HepG2 (cell line): ENCODE results near the gene POU2F1. TPM values are rescaled to one million over a fixed set of nuclear protein-coding genes. Genes with fewer than 3 reads are reported as not detected.

ENCODE experiments used
- ATAC-seq: fragments of 200-7000 bp; cut with Tn5 transposase; 3 replicates; pipeline ENCODE4 v1.9.1; 2020; ENCODE audit warnings: mild to moderate bottlenecking, moderate library complexity
- BruUV-seq: library from RNA; stranded (reverse); fragments of 400-500 nt; replicated peaks from 2 replicates; lab custom pipeline; 2021; lab: Mats Ljungman, UMichigan
- CTCF ChIA-PET: fragments of 300-600 bp; formaldehyde crosslinking; extraction: SDS; loops from one replicate; lab custom pipeline; 2021; ENCODE audit warnings: low total read pairs, inconsistent platforms, low intra/inter-chr PET ratio; lab: Yijun Ruan, JAX
- POLR2A ChIA-PET: fragments of 350-600 bp; sonication (Branson Sonifier 250); formaldehyde crosslinking; loops from one replicate; lab custom pipeline; 2020; ENCODE audit warnings: antibody characterized with exemption, inconsistent platforms; lab: Yijun Ruan, JAX
- DNase-seq: peaks from one replicate; pipeline ENCODE4 v3.0.0-alpha.2; 2015; ENCODE audit warnings: low spot score
- FAIRE-seq: peaks from 3 replicates; lab custom pipeline; 2011; peaks lifted over from hg19 to GRCh38; lab: Jason Lieb, UNC
- H2AFZ ChIP-seq: one replicate; pipeline ENCODE4 v1.6.1; 2011; ENCODE audit warnings: low read length, inconsistent platforms
- H3K27ac ChIP-seq: fragments of 300-600 bp; 3 replicates; pipeline ENCODE4 v1.8.0; 2011; ENCODE audit warnings: mixed run types, mild to moderate bottlenecking, mixed read lengths, low read length, inconsistent platforms; ENCODE audit not compliant: insufficient read depth; ENCODE audit errors: extremely low read length
- H3K27me3 ChIP-seq, 2 experiments: fragments of 200-600 bp in 1 of 2; 2 replicates in 1 of 2; 3 replicates in 1 of 2; pipeline versions ENCODE4 v1.6.0 to v1.8.0; 2011; ENCODE audit warnings: low read length in 2 of 2, mild to moderate bottlenecking in 2 of 2, moderate library complexity in 2 of 2, inconsistent platforms in 1 of 2; ENCODE audit not compliant: insufficient read depth in 2 of 2, control insufficient read depth in 1 of 2
- H3K36me3 ChIP-seq, 2 experiments: fragments of 200-600 bp in 1 of 2; replicated peaks in 1 of 2; 2 replicates in 1 of 2; 3 replicates in 1 of 2; pipeline versions ENCODE4 v1.5.1 to v1.8.0; 2011; ENCODE audit warnings: low read length in 2 of 2, inconsistent platforms in 1 of 2; ENCODE audit not compliant: insufficient read depth in 2 of 2, control insufficient read depth in 1 of 2
- H3K4me1 ChIP-seq: 2 replicates; pipeline ENCODE4 v1.5.1; 2012; ENCODE audit warnings: low read length, inconsistent platforms; ENCODE audit not compliant: insufficient read depth
- H3K4me2 ChIP-seq: 2 replicates; pipeline ENCODE4 v1.6.0; 2011; ENCODE audit warnings: low read depth, low read length, inconsistent platforms
- H3K4me3 ChIP-seq, 3 experiments: fragments of 200-600 bp in 1 of 3; sonication (generic), shearing (Covaris generic) in 1 of 3; replicated peaks in 1 of 3; 2 replicates each; pipeline ENCODE4 v1.5.1; 2011 to 2016; ENCODE audit warnings: low read length in 3 of 3, inconsistent platforms in 2 of 3, low read depth in 2 of 3, mild to moderate bottlenecking in 2 of 3, control low read depth in 1 of 3, mixed read lengths in 1 of 3; ENCODE audit not compliant: insufficient read depth in 1 of 3
- H3K79me2 ChIP-seq: one replicate; pipeline ENCODE4 v1.6.1; 2011; ENCODE audit warnings: low read length, inconsistent platforms; ENCODE audit not compliant: insufficient read depth
- H3K9ac ChIP-seq: 2 replicates; pipeline ENCODE4 v1.6.0; 2011; ENCODE audit warnings: mild to moderate bottlenecking, low read depth, low read length, inconsistent platforms; ENCODE audit not compliant: insufficient read depth
- H3K9me3 ChIP-seq: 2 replicates; pipeline ENCODE4 v1.5.1; 2012; ENCODE audit warnings: mild to moderate bottlenecking, low read length
- H4K20me1 ChIP-seq: 2 replicates; pipeline ENCODE4 v1.6.0; 2011; ENCODE audit warnings: inconsistent platforms, mild to moderate bottlenecking, low read length, moderate library complexity; ENCODE audit not compliant: insufficient read depth
- ETV5 ChIP-seq: IDR thresholded peaks from 2 replicates; pipeline ENCODE4 v1.6.1; 2018; ENCODE audit warnings: missing biosample characterization, missing genetic modification reagents, inconsistent platforms, borderline replicate concordance
- PAWR ChIP-seq: sonication (generic); formaldehyde crosslinking; IDR thresholded peaks from 2 replicates; pipeline ENCODE4 v1.4.0; 2020; ENCODE audit warnings: missing genetic modification reagents, mild to moderate bottlenecking, borderline replicate concordance
- SATB2 ChIP-seq: sonication (generic); formaldehyde crosslinking; IDR thresholded peaks from 2 replicates; pipeline ENCODE4 v1.5.0; 2020; ENCODE audit warnings: missing genetic modification reagents
- TRAFD1 ChIP-seq: sonication (generic); formaldehyde crosslinking; IDR thresholded peaks from 2 replicates; pipeline ENCODE4 v1.5.1; 2020; ENCODE audit warnings: missing genetic modification reagents, mild to moderate bottlenecking, borderline replicate concordance
- TSC22D2 ChIP-seq: sonication (generic); formaldehyde crosslinking; IDR thresholded peaks from 2 replicates; pipeline ENCODE4 v1.5.1; 2020; ENCODE audit warnings: missing genetic modification reagents, mild to moderate bottlenecking, borderline replicate concordance
- ZBTB8A ChIP-seq: sonication (generic); formaldehyde crosslinking; IDR thresholded peaks from 2 replicates; pipeline ENCODE4 v1.4.0; 2020; ENCODE audit warnings: mild to moderate bottlenecking, low read depth, missing genetic modification reagents, borderline replicate concordance
- ZNF143 ChIP-seq: sonication (generic); formaldehyde crosslinking; IDR thresholded peaks from 2 replicates; pipeline ENCODE4 v1.4.0; 2020; ENCODE audit warnings: missing genetic modification reagents
- ZNF292 ChIP-seq: sonication (generic); formaldehyde crosslinking; IDR thresholded peaks from 2 replicates; pipeline ENCODE4 v1.8.1; 2022; ENCODE audit warnings: mild to moderate bottlenecking, low read depth, missing genetic modification reagents, borderline replicate concordance
- ZNF788 ChIP-seq: sonication (generic); formaldehyde crosslinking; IDR thresholded peaks from 2 replicates; pipeline ENCODE4 v1.5.0; 2020; ENCODE audit warnings: mild to moderate bottlenecking, missing genetic modification reagents, borderline replicate concordance
- WGBS: methylation state at CpG from one replicate; pipeline ENCODE4 v1.1.6; 2017; ENCODE audit warnings: low lambda C conversion rate; 5-methylcytosine and 5-hydroxymethylcytosine counted together
- in situ Hi-C: cut with HindIII; loops from 2 replicates; pipeline ENCODE4 v1.10.0; 2017; ENCODE audit warnings: low pct_unique_long_range_greater_than_20kb; ENCODE audit not compliant: extremely low pct_ligation_motif_present
- intact Hi-C: fragments of 100-400 bp; cut with micrococcal nuclease; formaldehyde crosslinking; loops from one replicate; pipeline ENCODE4 v1.10.0; 2022; ENCODE audit not compliant: unreplicated experiment
- polyA plus RNA-seq, 8 experiments: library from polyadenylated mRNA; depleted of rRNA in 3 of 8; stranded (reverse) in 7 of 8; unstranded in 1 of 8; fragments of >200 nt; fragmentation: Illumina TruSeq in 4 of 8; extraction: Trizol in 4 of 8; gene quantifications; 2 replicates each; pipeline versions ENCODE4 v1.2.1 to v1.2.3, GENCODE V29; 2011 to 2016; ENCODE audit warnings: low read depth in 4 of 8, missing spikeins in 1 of 8, mixed read lengths in 1 of 8; ENCODE audit not compliant: insufficient read depth in 1 of 8
- total RNA-seq, 5 experiments: library from RNA; depleted of rRNA; stranded (reverse); fragments of >200 nt; fragmentation: Illumina TruSeq; extraction: Trizol; gene quantifications; 2 replicates each; pipeline ENCODE4 v1.2.3, GENCODE V29; 2016; ENCODE audit warnings: low read depth in 1 of 5
- TF ChIP-seq, protein P1 (sequence below): sonication (generic); formaldehyde crosslinking; IDR thresholded peaks from 2 replicates; pipeline ENCODE4 v1.4.0; 2020; ENCODE audit warnings: missing genetic modification reagents

POU2F1 gene
- total and polyA plus RNA-seq, 2 of the 13 experiments (the other 11 are each of a cell fraction or from before 2014, with no cell fraction given), result 10.2 to 13.0 TPM

DNA sequence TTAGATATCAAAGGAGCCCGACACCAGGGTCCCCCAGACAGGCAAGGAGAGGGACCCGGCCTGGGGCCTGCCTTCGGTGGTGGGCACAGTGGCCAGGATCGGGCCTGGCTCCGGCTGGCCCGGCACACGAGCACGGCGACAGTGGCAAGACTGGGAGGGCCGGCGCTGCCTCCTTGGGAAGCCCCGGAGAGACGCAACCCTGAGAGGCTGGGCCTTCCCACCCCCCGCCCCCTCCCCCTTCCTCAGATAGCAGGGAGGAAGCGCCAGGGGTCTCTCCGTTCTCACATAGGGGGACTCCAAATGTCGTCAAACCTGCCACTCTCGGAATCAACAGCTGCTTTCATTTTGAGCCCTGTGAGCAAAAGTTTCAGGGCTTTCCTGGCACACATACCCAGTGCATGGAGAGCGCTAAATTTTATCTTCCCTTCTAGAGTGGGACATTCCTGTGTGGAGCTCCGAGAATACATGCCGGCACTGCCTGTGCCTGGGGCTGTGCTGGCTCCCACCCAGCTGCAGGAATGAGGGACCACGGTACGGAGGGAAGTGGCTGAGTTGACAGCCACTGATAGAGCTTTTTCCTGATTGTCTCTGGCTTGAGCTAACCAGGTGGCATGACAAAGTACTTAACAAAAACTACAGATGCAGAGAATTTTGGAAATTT is 235.2 kb downstream of the POU2F1 start:
- in situ Hi-C loops, result no loop called here

More for the DNA sequence above, 235.2 kb downstream of the POU2F1 start:
- peak overlapping the region; percentile 90 for H3K4me2 ChIP-seq
- ChIA-PET CTCF (no interaction called here), POLR2A (no interaction called here)
- no peaks in the 10 kb centered on the region for H4K20me1 ChIP-seq
- peaks cover 6% of the 10 kb centered on the region for H3K4me1 ChIP-seq
- no peak overlapping the region for H3K27ac ChIP-seq
- peaks cover 7 to 53% of the 10 kb centered on the region in 2 experiments for H3K27me3 ChIP-seq
- intact Hi-C loops, result loop anchor here (5.0 kb wide), 1 partner anchor 389 kb away; no protein-coding TSS in a partner anchor
- H3K4me3 ChIP-seq, result peak overlapping the region; percentile 66 to 79 (median 68)
- no peaks in the 10 kb centered on the region for H3K9me3 ChIP-seq
- no peak overlapping the region for H3K9ac ChIP-seq
- no peak for DNase-seq
- no peak overlapping the region for H2AFZ ChIP-seq
- no peaks in the 10 kb centered on the region for H3K79me2 ChIP-seq
- FAIRE-seq, result no peak
- peak; percentile 63 for ATAC-seq
- no peaks in the 10 kb centered on the region for H3K36me3 ChIP-seq
- TF ChIP-seq ZBTB8A (CRISPR knock-in tag) (no peak), ZNF788 (CRISPR knock-in tag) (no peak), ZNF292 (CRISPR knock-in tag) (no peak), PAWR (CRISPR knock-in tag) (no peak), SATB2 (CRISPR knock-in tag) (no peak), ZNF143 (CRISPR knock-in tag) (no peak), ETV5 (CRISPR knock-in tag) (no peak), TRAFD1 (CRISPR knock-in tag) (no peak), TSC22D2 (CRISPR knock-in tag) (no peak)
- TF ChIP-seq, protein P1, sequence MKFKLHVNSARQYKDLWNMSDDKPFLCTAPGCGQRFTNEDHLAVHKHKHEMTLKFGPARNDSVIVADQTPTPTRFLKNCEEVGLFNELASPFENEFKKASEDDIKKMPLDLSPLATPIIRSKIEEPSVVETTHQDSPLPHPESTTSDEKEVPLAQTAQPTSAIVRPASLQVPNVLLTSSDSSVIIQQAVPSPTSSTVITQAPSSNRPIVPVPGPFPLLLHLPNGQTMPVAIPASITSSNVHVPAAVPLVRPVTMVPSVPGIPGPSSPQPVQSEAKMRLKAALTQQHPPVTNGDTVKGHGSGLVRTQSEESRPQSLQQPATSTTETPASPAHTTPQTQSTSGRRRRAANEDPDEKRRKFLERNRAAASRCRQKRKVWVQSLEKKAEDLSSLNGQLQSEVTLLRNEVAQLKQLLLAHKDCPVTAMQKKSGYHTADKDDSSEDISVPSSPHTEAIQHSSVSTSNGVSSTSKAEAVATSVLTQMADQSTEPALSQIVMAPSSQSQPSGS (CRISPR knock-in tag), result no peak
- 33% methylated on average over 7 of the region's 23 CpGs for WGBS
- BruUV-seq, result no TSS peak
